ENCODE measurements around the gene PRPS1.
"Not testable (repeated sequence)": the region's sequence is repeated elsewhere in the genome, so short reads cannot be mapped to it uniquely, and the experiment has no call there.

The PRPS1 gene

DNA sequence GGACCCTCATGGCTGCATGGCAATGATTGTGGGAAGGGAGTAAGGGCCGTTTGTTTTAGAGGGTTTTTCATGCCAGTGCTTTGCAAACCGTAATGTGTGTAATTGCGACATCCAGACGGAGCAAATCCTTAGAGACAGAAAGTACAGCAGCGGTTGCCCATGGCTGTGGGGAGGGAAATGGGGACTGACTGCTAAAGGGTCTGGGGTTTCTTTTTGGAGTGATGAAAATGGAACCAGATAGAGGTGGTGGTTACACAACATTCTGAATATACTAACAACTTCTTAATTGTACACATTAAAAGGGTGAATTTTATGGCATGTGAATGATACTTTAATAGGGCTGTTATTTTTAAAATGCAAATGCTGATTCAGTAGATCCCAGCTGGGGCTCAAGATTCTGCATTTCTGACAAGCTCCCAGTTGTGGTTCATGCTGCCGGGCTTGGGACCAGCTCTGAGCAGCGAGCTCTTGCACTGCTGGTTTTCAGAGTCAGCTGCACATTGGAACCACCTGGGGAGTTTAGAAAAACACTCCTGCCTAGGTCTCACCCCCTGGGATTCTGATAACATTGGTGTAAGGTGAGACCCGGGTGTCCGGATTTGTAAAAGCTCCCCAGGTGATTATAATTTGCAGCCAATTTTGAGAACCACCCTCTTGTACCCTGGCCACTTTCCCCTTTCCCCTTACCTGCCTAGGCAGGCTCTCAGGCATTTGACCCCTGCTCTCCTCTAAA lies 47.7 kb downstream of the PRPS1 start:
- no peak for DNase-seq

DNA sequence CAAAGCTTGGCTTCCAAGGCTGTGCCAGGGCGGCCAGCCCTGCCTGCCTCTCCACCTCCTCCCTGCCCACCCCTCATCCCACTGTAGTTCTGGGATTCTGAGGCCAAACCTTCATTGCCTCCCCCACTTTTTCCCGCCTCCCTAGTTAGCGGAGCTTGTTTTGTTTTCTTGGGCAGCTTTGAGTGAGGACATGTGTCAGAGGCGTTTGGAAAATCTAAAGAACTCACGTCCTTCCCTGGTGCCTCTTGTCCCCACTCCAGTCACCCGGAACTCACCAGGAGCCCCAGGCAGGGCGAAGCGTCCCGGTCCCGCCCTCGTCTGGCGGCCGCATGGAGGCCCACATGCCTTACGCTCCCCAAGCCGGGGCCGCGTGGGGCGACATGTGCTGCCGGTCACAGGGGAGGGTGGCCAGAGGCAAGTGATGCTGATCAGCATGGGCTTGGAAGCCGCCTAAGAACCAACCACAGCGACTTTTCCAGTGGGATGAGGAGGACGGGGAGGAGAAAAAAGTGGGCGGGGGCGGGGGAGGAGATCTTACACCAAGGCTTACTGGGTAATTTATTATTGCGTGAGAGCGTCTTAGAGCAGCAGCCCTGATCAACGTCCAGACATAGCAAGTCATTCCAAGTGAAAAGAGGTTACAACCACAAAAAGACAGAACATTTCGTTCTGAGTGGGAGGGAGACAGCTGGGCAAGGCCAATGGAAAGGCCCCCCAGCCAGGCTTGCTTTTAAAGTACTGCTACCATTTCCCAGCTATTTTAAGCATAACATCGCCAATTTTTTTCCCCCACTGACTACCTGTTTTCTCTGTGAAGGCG lies 48.5 kb downstream of the PRPS1 start:
- no peak for DNase-seq

DNA sequence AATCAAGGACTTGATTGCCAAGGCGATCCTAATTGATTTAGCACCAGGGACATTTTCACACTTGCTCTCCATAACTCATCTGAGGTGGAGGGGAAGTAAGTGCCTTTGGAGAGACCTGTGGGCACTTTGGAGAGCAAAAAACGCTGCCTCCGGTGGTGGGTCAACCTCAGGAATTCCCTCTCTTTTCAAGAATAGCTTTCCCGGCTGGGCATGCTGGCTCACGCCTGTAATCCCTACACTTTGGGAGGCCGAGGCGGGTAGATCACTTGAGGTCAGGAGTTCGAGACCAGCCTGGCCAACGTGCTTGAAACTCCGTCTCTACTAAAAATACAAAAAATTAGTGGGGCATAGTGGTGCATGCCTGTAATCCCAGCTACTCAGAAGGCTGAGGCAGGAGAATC lies 49.2 kb downstream of the PRPS1 start:
- no peak for DNase-seq

DNA sequence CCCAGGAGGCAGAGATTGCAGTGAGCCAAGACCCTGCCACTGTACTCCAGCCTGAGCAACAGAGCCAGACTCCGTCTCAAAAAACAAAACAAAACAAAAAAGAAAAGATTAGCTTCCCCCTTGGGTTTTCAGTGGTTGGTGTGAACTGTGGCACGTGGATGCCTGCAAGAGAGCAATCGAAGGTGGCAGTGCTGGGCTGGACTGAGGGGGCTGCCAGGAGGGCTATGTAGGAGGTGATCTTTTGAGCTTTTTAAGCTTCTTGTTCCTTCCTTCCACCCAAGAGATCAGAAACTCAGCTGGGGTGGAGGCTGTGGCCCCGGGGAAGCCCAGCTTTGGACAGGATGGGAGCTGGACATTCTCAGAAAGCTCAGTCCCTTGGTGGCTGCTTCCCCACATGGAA lies 49.6 kb downstream of the PRPS1 start:
- no peak for DNase-seq

DNA sequence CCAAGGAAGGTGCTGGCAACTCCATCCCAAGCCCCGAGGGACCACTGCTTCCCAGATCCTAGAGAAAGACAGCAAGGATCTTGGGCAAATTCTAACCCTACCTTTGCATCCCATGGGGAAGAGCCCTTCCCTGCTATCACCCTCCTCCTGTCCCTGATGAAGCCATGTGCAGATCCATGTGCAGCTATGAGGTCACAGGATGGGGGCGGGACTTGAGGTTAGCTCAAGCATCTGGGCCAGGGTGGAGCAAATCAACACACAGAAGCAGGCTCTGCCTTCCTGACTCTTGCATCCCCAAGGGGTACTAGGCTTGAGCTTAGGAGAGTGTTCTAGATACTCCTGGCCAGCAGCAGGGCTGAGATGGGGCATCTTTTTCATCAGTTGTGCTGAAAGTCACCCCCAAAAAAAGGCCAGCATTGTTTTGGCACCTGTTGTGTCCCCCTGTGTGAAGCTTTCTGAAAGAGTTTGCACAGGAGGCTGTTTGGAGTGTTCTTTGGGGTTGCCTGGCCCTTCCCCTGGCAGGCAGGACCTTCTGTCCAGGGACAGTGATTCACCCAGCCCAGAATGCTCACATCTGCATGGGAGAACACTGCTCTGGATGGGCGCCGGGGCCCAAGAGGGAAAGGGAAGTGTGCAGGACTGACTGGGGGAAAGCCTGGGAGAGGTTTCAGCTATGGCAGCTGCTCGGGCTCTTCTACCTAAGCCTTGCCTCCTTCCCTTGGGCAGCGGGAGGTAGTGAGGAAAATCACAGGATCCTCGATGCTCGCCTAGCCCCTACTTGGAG lies 50.8 kb downstream of the PRPS1 start:
- DNase-seq: no peak

DNA sequence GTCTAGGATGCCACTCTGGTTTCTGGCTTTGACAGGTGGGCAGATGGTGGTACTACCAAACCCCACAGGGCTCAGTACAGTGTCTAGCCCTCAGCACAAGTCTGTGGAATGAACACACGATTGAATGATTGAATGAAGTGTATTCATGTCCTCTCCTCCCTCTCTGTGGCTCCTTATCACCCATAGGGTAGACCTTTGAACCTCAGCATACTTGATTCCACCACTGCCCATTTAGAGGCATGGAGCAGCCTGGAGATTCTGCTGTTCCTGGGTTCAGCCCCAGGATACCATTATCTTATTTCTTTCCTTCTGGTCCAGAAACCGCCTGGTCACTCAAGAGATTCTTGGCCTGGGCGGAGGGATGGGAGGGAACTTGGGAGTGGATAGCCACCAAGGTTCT lies 53.9 kb downstream of the PRPS1 start:
- DNase-seq: no peak

DNA sequence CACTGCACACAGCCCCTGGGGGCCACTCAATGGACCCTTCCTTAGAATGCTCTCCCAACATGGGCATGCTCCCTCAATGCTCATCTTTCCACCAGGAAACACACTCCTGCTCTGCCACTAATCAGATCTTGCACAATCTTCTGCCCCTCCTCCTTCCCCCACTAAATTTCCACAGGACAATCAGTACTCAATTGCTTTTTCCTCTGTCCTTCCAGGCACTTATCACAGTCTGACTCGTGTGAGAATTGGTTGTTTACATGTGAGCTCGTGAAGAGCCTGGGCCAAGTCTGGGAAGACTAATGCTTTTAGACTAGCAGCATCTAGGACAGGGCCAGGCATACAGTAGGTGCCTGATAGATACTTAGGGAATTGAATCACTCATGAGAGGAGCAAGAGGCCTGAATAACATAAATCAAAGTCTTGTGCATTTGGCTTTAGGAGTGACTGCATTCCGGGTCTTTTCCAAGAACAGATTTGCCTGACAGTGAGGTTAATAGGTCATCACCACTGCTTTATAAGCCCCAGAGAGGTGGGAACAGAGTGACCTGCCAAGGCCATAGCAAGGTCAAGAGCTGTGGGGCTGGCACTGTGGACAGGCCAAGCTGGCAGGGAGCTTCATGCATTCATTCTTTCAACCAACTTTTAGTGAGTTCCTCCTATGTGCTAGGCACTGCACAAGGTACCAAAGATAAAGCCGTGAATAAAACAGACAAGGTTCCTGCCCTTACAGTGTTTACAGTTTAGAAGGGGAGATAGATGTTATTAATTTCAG lies 55.0 kb downstream of the PRPS1 start:
- DNase-seq: no peak

DNA sequence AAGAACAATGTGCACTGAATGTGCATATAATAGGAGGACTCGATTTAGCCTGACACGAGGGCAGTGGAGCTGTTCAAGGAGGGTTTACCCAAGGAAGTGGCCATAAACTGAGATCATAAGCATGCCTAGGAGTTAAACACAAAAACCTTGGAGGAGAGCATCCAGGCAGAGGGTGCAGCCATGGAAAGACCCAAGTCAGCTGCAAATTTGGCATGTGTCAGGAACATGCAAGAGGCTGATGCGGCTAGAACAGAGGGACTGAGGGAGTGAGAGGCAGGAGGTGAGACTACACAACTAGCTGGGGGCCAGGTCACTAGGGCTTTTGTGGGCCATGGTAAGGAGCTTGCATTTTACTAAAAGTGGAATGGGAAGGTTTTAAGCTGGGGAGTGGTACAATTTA lies 55.6 kb downstream of the PRPS1 start:
- no peak for DNase-seq

DNA sequence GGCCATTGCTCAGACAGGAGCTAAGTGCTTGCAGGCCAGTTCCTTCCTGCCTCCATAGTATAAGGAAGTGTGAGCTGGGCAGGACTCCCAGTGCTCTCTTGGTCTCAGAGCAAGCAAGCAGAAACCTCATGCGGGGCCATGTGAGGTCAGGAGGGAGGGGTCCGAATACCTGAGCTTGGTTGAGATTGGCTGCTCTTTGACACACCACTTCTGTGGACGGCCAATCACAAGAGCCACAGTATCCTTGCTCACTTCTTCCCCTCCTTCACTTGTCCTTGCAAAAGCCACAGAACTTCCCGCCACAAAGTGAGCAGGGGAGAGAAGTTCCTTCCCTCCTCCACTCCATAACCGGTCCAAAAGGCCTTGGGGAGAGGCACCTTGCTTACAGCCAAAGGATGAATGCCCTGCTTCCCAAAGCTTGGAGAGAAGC lies 56.7 kb downstream of the PRPS1 start:
- DNase-seq: no peak

DNA sequence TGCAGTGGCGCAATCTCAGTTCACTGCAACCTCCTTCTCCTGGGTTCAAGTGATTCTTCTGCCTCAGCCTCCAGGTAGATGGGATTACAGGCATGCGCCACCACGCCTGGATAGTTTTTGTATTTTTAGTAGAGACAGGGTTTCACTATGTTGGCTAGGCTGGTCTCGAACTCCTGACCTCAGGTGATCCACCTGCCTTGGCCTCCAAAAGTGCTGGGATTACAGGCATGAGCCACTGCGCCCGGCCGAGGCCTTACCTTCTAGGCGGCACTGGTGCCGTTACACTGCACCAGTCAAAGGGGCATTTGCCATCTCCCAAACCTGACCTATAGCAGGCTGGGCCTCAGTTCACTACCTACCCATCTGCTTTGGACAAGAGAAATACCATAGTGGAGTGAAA lies 57.3 kb downstream of the PRPS1 start:
- DNase-seq: not testable (repeated sequence)

DNA sequence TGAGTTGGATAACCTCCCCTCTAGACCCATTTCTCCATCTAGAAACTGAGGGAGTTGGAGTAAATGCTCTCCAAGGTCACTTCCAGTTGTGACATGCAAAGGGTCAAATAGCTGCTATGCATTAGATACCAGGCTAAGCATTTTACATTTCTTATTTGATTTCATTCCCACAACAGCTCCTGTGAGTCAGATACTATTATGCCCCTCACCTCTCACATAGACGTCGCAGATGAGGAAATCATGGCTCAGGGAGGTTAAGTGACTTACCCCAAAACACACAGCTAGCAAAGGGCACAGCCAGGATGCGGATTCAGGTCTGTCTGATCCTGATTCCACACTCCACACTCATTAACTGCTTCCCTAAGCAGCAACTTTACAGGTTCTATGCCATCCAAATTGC lies 57.7 kb downstream of the PRPS1 start:
- no peak for DNase-seq

DNA sequence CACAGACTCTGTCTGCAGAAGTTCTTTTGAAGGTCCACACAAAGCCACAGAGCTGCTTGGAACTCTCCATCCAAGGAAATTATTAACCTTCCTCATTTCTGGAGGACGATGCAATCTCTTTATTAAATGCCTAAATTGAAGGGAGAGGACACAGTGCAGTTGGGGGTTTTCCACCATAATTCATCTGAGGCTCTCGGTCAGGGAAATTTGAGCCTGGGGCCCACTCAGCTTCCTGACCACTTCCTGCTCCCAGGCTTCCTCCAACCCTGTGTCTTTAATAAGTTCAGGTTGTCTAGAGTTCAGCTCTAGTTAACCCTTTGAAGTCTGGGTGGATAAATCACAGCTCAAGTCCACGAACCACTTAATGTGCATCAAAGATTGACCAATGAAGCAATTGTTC lies 58.5 kb downstream of the PRPS1 start:
- no peak for DNase-seq

DNA sequence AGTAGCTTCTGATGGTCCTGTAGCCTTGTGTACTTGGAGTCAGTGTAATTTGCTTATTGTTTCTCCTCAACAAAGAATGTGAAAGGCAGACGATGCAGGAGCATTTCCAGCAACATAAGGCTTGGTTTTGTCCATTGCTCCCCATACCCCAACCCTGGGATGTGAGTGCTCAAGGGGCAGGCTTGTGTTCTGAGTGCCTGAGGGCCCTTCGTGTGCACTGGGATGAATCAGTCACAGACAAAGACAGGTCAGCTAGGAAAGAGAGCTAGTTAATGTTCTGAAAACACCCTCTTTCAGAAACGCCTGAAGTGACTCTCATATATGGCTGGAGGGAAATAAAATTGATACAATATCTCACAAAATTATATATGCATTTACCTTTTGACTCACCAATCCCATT lies 59.1 kb downstream of the PRPS1 start:
- no peak for DNase-seq

DNA sequence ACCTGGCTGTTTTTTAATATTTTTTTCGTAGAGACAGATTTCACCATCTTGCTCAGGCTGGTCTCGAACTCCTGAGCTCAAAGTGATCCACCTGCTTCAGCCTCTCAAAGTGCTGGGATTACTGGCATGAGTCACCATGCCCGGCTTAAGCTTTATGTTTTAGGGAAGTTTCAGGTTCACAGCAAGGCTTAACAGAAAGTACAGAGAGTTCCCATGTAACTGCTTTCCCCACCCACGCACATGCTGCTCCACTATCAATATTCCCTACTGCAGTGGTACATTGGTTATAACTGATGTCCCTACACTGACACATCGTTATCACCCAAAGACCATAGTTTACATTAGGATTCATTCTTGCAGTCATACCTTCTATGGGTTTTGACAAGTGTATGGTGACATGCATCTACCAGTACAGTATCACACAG lies 62.7 kb downstream of the PRPS1 start:
- DNase-seq: no peak

DNA sequence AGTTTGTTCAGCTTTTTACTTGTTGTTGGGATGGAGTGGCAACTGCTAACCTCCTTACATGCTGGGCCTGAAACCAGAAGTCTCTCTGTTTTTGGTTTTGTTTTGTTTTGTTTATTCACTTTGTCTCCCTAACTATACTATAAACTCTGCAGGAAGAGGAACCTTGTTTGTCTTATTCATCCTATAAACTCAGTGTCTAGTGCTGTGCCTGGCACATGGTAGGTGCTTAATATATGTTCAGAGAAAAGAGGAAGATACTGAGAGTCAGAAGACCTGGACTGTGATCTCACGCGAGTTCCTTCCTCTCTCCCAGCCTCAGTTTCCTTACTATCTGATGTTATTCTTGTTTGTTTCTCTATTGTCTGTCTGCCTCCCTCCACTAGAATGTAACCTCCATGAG lies 71.3 kb downstream of the PRPS1 start:
- DNase-seq: no peak

DNA sequence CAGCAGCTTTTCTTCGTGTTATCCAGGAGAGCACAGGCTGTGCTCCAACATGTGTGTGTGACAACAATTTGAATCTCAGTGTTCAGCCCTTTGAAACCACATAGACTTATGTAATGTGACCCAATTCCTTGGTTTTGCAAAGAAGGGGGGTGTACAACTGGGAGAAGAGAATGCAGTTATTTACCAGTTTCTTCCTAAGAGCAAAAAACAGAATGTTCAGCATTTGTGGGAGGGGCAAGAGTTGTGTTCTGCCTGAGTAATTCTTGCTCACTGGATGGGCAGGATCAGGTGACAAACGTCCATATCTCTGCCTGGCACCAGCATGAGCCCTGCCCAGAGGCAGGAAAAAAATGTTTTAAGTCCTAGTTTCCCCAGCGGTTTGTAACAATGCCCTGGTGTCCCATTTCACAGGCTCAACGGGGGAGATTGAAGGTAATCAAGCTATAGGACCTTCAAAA lies 72.0 kb downstream of the PRPS1 start:
- no peak for DNase-seq
